Stimulated activated naive CD8-positive, alpha-beta T cell treated with anti-CD3 and anti-CD28 coated beads, Interleukin-15, Interleukin-2, amounts not matched to agents 100 ng/mL and 50 ng/mL, for 24 hours (primary cell): ENCODE measurements around the gene TDO2.
"Not testable (repeated sequence)": the region's sequence is repeated elsewhere in the genome, so short reads cannot be mapped to it uniquely, and the experiment has no call there.

Source experiments
- H3K27ac Mint-ChIP-seq: one replicate; pipeline ENCODE4 v1.8.0; 2021; ENCODE audit warnings: mild to moderate bottlenecking, mixed read lengths
- H3K27me3 Mint-ChIP-seq: one replicate; pipeline ENCODE4 v1.8.0; 2021; ENCODE audit warnings: mixed read lengths
- H3K36me3 Mint-ChIP-seq: one replicate; pipeline ENCODE4 v1.8.0; 2021; ENCODE audit warnings: low read depth, mixed read lengths
- H3K4me1 Mint-ChIP-seq: one replicate; pipeline ENCODE4 v1.8.0; 2021; ENCODE audit warnings: low read depth, mixed read lengths
- H3K4me3 Mint-ChIP-seq: one replicate; pipeline ENCODE4 v1.8.0; 2021; ENCODE audit warnings: mild to moderate bottlenecking, mixed read lengths
- H3K9me3 Mint-ChIP-seq: one replicate; pipeline ENCODE4 v1.8.0; 2021; ENCODE audit warnings: mixed read lengths

Gene TDO2

DNA sequence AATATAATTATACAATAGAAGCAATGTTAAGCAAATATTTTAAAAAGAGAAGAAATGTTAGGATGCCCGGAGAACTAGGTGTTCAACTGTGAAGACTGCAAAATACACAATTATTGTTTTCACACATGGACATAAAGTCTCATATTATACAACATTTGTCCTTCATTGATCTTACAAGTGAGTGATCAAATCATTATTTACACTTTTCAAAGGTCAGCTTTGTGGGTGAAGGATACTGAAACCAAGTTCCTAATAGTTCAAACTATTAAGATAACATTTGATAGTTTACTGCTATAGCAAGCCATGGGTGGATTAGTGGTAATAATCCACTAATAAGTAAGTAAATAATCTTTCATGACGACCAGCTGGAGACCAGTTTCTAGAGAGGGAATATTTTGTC, 26.8 kb downstream of the TDO2 start:
- Mint-ChIP-seq H3K36me3 (peaks cover 48% of the 10 kb centered on the region), H3K4me3 (no peak overlapping the region), H3K4me1 (no peaks in the 10 kb centered on the region), H3K27ac (no peak overlapping the region), H3K27me3 (no peaks in the 10 kb centered on the region), H3K9me3 (no peaks in the 10 kb centered on the region)

DNA sequence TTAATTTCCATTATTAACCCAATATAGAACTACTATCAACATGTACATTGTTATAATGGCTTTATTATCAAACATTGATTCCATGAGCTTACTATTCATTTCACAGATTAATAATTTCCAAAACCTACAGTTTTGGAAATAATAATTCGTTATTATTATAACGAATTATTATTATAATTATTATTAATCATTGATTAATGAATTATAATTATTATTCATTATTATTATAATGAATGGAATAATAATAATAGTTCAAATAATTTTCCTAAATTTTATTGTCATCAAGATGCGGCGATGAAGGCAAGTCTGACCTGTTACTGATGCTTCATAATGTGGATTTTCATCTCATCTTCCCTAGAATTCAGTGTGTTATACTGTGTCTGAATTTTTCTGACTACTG, 28.1 kb downstream of the TDO2 start:
- no peaks in the 10 kb centered on the region for H3K9me3 Mint-ChIP-seq
- no peak overlapping the region for H3K4me3 Mint-ChIP-seq
- H3K36me3 Mint-ChIP-seq = peaks cover 47% of the 10 kb centered on the region
- no peaks in the 10 kb centered on the region for H3K4me1 Mint-ChIP-seq
- H3K27me3 Mint-ChIP-seq = no peaks in the 10 kb centered on the region
- no peak overlapping the region for H3K27ac Mint-ChIP-seq

DNA sequence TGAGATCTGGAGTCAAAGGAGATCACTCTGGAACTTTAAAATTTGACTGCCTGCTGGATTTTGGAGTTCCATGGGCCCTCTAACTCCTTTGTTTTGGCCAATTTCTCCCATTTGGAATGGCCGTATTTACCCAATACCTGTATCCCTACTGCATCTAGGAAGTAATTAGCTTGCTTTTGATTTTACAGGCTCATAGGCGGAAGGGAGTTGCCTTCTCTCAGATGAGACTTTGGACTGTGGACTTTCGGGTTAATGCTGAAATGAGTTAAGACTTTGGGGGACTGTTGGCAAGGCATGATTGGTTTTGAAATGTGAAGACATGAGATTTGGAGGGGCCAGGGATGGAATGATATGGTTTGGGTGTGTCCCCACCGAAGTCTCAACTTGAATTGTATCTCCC, 31.1 kb downstream of the TDO2 start:
- peaks cover 43% of the 10 kb centered on the region for H3K36me3 Mint-ChIP-seq
- H3K4me3 Mint-ChIP-seq, H3K9me3 Mint-ChIP-seq, H3K27ac Mint-ChIP-seq, H3K27me3 Mint-ChIP-seq, H3K4me1 Mint-ChIP-seq: not testable (repeated sequence)

DNA sequence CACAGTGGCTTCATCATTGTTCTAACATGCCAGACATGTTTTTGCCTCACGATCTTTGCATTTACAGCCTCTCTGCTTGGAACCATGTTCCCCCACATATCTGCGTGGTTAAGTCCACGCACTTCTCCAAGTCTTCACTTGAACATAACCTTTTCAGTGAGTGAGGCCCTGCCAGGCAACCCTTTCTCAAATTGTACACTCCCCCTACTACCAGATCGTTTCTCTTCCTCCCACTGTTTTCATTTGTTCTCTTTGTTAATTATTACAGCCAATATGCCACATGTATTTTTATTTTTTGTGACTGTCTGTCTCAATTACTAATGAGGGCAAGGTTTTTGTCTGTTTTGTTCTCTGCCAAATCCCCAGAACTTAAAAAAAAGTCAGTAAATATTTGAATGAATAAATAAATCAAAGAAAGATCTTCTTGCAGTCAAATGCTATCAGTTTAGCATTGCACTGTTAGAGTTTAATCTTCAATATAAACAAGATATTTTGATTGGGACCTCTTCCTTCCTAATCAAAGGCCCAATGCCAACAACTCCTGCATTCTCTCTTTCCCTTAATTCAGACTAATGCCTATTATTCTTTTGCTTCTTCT, 32.0 kb downstream of the TDO2 start:
- Mint-ChIP-seq H3K9me3 (no peaks in the 10 kb centered on the region), H3K36me3 (peaks cover 40% of the 10 kb centered on the region), H3K4me3 (no peak overlapping the region), H3K4me1 (no peaks in the 10 kb centered on the region), H3K27ac (no peak overlapping the region), H3K27me3 (no peaks in the 10 kb centered on the region)

DNA sequence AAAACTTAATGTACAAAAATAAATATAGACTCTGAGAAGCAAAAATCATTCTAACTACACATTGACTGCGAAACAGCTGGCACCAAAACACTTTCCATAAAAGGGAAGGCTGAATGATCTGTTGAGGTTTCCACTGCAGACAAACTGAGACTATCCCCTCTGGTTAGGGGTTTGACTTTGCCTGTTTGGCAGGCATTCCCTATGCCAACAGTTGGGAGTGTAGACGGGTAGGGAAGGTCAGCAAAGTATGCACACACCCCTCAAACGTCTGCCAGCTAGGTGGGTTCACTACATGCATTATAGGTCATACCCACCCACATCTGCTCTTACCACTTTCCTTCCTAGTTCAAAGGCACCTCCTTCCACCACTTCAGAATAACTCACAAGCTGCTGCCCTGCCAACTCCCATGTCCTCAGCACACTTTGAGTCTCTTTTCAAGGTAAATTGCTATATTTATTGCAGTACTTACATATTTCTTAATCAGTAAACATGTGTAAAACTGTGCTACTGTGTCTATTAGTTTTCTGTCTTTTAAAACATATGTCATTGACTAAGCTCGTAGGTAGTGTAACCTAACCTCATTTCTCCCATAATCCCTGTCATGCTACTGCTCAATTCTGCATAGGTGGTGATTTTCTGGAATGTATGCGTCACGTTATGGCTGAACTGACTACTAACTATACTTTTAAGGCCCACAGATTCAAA, 37.7 kb downstream of the TDO2 start:
- H3K9me3 Mint-ChIP-seq = no peaks in the 10 kb centered on the region
- no peaks in the 10 kb centered on the region for H3K4me1 Mint-ChIP-seq
- H3K4me3 Mint-ChIP-seq = no peak overlapping the region
- H3K36me3 Mint-ChIP-seq = peaks cover 33% of the 10 kb centered on the region
- H3K27ac Mint-ChIP-seq = no peak overlapping the region
- no peaks in the 10 kb centered on the region for H3K27me3 Mint-ChIP-seq

DNA sequence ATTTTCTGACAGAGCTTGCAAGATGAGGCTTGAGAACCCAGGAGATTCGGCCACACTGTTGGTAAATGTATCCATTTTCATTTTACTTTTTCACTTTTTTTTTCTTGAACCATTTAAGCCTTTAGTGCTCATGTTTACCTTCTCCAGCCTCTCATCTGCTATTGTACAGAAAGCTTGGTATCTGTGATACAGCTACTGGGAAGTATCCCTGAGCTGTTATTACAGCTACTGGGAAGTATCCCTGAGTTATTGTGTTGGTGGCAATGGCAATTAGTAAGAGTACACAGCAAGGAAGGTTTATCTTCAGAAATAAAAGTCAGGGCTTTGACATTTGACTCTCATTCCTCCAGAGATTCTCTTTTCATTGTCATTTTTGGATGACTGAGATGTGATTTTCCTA, 38.3 kb downstream of the TDO2 start:
- Mint-ChIP-seq H3K4me3 (no peak overlapping the region), H3K36me3 (peaks cover 27% of the 10 kb centered on the region), H3K27me3 (no peaks in the 10 kb centered on the region), H3K4me1 (no peaks in the 10 kb centered on the region), H3K27ac (no peak overlapping the region), H3K9me3 (no peaks in the 10 kb centered on the region)

DNA sequence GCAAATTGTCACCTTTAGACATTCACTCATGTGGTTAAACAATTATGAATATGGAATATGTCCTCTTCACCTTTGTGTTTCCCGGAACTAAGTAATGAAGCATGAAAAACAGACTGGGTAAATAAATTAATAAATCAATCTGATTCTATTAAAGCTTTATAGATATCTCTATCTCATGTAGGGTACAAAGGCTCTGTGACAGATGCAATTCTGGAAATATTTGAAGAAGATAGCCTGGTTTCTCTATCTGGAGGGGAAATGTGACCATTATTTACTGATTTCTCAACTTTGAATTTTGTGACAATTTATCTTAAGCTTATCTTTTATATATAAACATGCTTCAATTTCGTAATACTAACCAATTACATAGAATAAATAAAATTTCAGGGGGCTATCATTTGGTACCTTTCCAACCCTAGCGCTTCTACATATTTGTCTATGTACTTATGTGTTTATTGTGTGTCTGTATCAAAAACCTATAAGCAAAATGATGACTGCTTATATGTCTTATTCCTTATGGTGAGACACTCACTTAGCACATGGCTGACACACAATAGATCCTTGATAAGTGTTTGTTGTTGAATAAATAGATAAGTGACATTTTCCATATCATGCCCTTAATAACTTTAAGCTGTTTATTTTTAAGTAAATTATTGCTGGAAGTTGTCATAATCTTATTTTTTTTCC, 40.3 kb downstream of the TDO2 start:
- H3K27ac Mint-ChIP-seq = no peak overlapping the region
- H3K4me1 Mint-ChIP-seq = peaks cover 1% of the 10 kb centered on the region
- H3K9me3 Mint-ChIP-seq = no peaks in the 10 kb centered on the region
- no peaks in the 10 kb centered on the region for H3K27me3 Mint-ChIP-seq
- H3K36me3 Mint-ChIP-seq = peaks cover 15% of the 10 kb centered on the region
- no peak overlapping the region for H3K4me3 Mint-ChIP-seq

DNA sequence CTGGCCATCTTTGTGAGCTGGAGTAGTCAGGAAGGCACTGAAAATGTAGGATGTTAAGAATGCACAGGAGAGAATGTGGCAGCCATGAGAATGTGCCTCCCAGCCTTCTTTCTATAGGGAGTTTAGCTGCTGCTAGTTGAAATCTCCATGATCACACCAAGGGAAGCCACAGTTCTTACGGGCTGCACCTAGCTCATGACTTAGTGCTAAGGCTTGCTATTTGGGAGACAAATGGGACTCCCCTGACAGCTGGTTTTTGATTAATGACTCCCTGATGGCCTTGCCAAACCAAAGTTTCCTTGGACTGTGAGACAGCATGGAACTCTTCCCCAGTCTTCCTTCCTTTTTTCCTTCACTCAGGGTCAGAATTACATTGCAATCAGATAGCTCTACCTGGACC, 41.0 kb downstream of the TDO2 start:
- no peaks in the 10 kb centered on the region for H3K27me3 Mint-ChIP-seq
- H3K27ac Mint-ChIP-seq = no peak overlapping the region
- H3K9me3 Mint-ChIP-seq = no peaks in the 10 kb centered on the region
- no peak overlapping the region for H3K4me3 Mint-ChIP-seq
- H3K36me3 Mint-ChIP-seq = peaks cover 15% of the 10 kb centered on the region
- H3K4me1 Mint-ChIP-seq = peaks cover 8% of the 10 kb centered on the region

DNA sequence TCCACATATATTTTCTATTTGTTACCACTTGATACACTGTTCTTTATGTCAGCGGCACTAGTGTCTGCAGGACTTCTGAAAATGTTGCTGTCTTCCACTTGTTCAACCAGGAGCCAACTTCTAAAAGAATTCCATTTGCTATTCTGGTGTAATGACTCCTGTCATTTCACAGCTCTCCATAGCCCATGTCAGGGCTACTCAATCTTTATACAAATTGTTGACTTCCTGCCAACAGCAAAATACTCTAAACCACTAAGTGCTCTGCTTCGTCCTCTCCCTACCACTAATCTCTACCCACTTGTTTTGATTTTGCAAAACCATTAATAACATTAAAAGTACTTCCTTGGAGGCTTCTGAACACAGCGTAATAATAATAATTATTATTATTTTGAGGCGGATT, 43.0 kb downstream of the TDO2 start:
- Mint-ChIP-seq H3K27me3 (no peaks in the 10 kb centered on the region), H3K9me3 (no peaks in the 10 kb centered on the region), H3K4me1 (peaks cover 8% of the 10 kb centered on the region), H3K4me3 (no peak overlapping the region), H3K36me3 (peaks cover 2% of the 10 kb centered on the region), H3K27ac (no peak overlapping the region)

DNA sequence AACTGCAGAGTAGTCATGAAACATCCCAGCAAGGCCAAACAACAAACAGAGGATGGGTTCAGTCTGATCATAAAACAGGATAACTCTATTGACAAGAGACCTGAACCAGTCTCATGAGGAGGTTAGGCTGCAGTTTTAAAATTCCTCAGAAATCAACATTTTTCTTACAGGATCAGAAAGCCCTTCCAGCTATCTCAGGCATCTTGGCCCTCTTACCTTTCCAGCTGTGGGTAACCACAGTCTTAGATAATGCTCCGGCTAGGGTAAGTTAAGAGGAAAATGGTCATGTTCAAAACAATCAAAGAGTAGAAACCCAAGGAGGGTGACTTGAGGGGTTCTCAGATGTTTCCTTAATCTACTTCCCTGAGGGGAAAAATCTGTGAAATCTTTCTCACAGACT, 45.0 kb downstream of the TDO2 start:
- no peaks in the 10 kb centered on the region for H3K9me3 Mint-ChIP-seq
- no peaks in the 10 kb centered on the region for H3K27me3 Mint-ChIP-seq
- H3K4me1 Mint-ChIP-seq = peaks cover 17% of the 10 kb centered on the region
- no peak overlapping the region for H3K4me3 Mint-ChIP-seq
- no peaks in the 10 kb centered on the region for H3K36me3 Mint-ChIP-seq
- no peak overlapping the region for H3K27ac Mint-ChIP-seq

DNA sequence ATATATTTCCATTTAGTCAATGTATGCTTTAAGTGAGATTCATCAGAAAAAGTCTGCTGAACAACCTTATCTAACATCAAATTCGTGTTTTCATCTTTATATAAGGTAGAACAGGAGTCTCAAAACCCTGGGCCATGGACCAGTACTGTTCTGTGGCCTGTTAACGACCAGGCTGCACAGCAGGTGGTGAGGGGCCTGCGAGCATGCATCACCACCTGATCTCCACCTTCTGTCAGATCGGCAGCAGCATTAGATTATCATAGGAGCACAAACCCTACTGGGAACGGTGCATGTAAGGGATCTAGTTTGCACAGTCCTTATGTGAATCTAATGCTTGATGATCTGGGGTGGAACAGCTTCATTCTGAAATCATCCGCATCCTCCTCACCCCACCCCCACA, 47.0 kb downstream of the TDO2 start:
- no peak overlapping the region for H3K4me3 Mint-ChIP-seq
- H3K27me3 Mint-ChIP-seq = no peaks in the 10 kb centered on the region
- H3K27ac Mint-ChIP-seq = no peak overlapping the region
- no peaks in the 10 kb centered on the region for H3K9me3 Mint-ChIP-seq
- peaks cover 26% of the 10 kb centered on the region for H3K4me1 Mint-ChIP-seq
- no peaks in the 10 kb centered on the region for H3K36me3 Mint-ChIP-seq

DNA sequence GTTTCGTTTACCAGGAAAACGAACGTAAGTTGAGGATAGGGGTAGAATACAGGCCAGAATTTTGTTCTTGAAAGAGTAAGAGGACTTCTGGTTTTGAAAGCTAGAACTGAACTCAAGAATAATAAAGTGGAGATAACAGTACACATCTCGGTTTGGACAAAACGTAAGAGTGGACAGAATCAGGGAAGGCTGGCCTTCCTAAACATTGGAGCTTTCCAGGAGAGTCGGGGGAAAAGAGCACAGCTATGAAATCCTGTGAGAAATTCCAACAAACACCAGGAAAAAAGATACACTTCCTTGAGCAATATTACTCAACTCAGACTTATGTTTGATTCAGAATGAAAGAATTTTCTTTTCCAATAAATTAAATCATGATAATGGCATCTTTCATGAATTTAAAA, 49.0 kb downstream of the TDO2 start:
- Mint-ChIP-seq H3K9me3 (no peaks in the 10 kb centered on the region), H3K27me3 (no peaks in the 10 kb centered on the region), H3K27ac (no peak overlapping the region), H3K36me3 (no peaks in the 10 kb centered on the region), H3K4me1 (peaks cover 26% of the 10 kb centered on the region), H3K4me3 (peak overlapping the region; percentile 49)

DNA sequence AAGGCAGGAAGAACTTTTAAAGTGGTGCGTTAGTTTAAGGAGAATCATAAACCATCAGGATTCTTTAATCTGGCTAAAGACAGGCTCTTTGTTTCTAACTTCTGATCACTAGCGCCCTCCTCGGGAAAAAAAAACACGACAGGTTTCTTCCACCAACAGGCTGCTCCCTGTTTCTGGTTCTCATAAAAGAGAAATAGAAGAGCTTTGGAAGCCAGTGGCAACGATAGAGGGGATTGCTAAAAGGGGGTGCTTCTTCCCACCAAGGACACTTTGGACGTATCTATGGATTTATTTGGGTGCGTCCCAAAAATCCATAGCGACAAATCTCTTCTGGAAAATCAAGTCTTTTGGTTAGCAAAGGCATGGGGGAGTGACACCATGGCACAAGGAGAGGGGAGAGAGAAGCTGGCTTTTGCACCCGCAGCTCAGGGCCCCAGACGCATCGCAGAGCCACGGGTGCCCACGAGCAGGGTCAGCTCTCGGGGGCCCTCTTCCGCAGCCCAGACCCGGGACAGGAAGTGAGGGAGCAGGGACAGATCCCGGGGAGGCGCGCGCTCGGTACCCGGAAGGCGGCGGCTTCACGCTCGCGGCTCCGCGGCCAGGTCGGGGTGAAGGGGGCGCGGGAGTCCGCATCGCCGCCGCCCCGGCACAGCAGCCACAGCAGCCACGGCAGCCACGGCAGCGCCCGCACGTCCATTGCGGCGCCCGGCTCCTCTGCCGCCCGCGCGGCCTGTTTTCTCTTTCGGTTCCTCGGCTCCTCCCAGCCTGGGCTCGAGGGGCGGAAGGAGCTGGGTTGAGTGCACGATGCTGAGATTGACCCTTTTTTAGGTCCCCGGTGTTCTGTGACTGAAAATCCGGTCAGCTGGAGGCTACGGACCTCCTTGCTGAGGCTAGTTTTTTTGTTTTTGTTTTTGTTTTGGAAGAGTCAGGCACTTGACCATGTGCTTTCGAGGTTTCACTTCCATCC, 49.9 kb downstream of the TDO2 start, which contains the start of gene CTSO:
CTSO (minus strand) TSS at position 716 of the 967 bp plus-strand sequence; CDS start at position 697, 19 bp downstream.
- H3K27me3 Mint-ChIP-seq = peaks cover 3% of the 10 kb centered on the region
- H3K4me1 Mint-ChIP-seq = peaks cover 26% of the 10 kb centered on the region

DNA sequence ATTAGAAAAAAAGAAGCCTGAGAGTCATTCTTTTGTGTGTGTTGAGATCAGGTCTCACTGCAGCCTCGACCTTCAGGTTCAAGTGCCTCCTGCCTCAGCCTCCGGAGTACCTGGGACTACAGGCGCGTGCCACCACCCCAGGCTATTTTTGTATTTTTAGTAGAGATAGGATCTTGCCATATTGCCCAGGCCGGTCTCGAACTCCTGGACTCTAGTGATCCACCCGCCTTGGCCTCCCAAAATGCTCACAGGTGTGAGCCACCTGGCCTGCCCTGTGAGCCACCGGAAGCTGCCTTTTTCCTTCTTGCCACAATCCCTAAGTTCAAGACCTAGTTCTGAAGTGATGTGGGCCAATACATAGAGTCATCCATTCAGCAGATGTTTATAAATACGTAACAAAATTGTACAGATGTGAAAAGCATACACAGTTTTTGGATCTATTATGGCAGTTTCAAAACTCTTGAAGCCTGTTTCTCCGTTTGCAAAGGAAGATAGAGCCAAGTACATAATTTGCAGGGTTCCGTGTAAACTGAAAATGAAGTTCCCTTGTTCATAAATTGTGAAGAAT, 50.7 kb downstream of the TDO2 start:
- Mint-ChIP-seq H3K27ac (peak overlapping the region; percentile 98), H3K4me3 (peak overlapping the region; percentile 93), H3K36me3 (no peaks in the 10 kb centered on the region), H3K27me3 (peaks cover 10% of the 10 kb centered on the region), H3K4me1 (peaks cover 20% of the 10 kb centered on the region), H3K9me3 (no peaks in the 10 kb centered on the region)

More for the DNA sequence above, 49.9 kb downstream of the TDO2 start, which contains the start of gene CTSO:
- no peaks in the 10 kb centered on the region for H3K36me3 Mint-ChIP-seq
- H3K4me3 Mint-ChIP-seq = peak within 1 kb of the TSS; percentile 93
- peak within 1 kb of the TSS; percentile 98 for H3K27ac Mint-ChIP-seq
- no peaks in the 10 kb centered on the region for H3K9me3 Mint-ChIP-seq
